ENCODE measurements around the gene HBB. TPM values are rescaled to one million over a fixed set of nuclear protein-coding genes. Genes with fewer than 3 reads are reported as not detected.
"Not testable (repeated sequence)": the region's sequence is repeated elsewhere in the genome, so short reads cannot be mapped to it uniquely, and the experiment has no call there.

Gene HBB
- total RNA-seq, 2 donors from 2014 or later, result 10.2 to 257 TPM

DNA sequence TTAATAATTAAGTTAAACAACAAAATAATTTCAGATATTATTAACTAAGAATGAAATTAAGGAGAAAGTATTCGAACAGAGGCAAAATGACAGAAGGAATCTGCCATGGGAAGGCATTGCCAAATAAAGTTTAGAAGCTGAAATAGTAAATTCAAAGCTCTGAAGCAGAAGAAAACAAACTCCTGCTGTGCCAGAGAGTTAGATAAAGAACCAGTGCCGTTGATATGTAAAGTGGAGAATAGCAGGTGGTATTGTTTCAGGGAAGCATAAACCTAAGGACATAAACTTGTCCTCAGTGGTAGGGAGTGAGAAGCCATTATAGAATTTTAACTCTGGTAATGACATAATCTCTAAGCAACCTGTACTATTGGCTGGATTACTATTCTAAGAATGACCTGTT lies 30.4 kb upstream of the HBB start:
- DNase-seq (ENCODE audit: low spot score) (no peak), ATAC-seq (ENCODE audit: insufficient number of reproducible peaks, low FRiP score, low read depth) (no peak)
- no peaks in the 10 kb centered on the region for H3K4me1 ChIP-seq (ENCODE audit: control insufficient read depth in 1 of 2, low read depth in 2 of 2)
- H3K27ac ChIP-seq, result no peak overlapping the region
- TF ChIP-seq, protein P1, sequence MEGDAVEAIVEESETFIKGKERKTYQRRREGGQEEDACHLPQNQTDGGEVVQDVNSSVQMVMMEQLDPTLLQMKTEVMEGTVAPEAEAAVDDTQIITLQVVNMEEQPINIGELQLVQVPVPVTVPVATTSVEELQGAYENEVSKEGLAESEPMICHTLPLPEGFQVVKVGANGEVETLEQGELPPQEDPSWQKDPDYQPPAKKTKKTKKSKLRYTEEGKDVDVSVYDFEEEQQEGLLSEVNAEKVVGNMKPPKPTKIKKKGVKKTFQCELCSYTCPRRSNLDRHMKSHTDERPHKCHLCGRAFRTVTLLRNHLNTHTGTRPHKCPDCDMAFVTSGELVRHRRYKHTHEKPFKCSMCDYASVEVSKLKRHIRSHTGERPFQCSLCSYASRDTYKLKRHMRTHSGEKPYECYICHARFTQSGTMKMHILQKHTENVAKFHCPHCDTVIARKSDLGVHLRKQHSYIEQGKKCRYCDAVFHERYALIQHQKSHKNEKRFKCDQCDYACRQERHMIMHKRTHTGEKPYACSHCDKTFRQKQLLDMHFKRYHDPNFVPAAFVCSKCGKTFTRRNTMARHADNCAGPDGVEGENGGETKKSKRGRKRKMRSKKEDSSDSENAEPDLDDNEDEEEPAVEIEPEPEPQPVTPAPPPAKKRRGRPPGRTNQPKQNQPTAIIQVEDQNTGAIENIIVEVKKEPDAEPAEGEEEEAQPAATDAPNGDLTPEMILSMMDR (IDR thresholded peaks at IDR 0.05), result no peak
- no peaks in the 10 kb centered on the region for H3K9me3 ChIP-seq
- no peak overlapping the region for H3K4me3 ChIP-seq
- H3K36me3 ChIP-seq, result no peaks in the 10 kb centered on the region
- no peaks in the 10 kb centered on the region for H3K27me3 ChIP-seq (replicated peaks; ENCODE audit: insufficient read depth)

DNA sequence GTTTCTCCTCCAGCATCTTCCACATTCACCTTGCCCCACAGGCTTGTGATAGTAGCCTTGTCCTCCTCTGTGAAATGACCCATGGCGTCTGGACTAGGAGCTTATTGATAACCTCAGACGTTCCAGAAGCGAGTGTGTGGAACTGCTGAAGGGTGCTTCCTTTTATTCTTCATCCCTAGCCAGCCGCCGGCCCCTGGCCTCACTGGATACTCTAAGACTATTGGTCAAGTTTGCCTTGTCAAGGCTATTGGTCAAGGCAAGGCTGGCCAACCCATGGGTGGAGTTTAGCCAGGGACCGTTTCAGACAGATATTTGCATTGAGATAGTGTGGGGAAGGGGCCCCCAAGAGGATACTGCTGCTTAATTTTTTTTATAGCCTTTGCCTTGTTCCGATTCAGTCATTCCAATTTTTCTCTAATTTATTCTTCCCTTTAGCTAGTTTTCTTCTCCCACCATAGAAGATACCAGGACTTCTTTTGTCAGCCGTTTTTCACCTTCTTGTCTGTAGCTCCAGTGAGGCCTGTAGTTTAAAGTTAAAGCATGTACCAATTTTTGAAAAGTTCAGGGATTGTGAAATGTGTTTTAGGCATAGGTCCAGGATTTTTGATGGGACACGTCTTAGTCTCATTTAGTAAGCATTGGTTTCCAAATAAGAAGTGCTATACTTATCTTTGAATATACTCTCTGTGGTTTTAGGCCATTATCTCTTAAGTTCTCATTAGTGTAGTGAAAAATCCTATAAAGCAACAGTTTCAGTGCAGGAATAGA lies 28.0 kb upstream of the HBB start, which contains the start of gene HBG2:
Gene HBG2 (minus strand): TSS at position 136 of the 768 bp plus-strand sequence. CDS start 53 bp downstream, at position 83.
- H3K4me3 ChIP-seq; ATAC-seq (ENCODE audit: insufficient number of reproducible peaks, low FRiP score, low read depth); H3K27me3 ChIP-seq (replicated peaks; ENCODE audit: insufficient read depth); H3K27ac ChIP-seq; DNase-seq (ENCODE audit: low spot score); H3K9me3 ChIP-seq; H3K36me3 ChIP-seq; H3K4me1 ChIP-seq (ENCODE audit: control insufficient read depth in 1 of 2, low read depth in 2 of 2): not testable (repeated sequence)

DNA sequence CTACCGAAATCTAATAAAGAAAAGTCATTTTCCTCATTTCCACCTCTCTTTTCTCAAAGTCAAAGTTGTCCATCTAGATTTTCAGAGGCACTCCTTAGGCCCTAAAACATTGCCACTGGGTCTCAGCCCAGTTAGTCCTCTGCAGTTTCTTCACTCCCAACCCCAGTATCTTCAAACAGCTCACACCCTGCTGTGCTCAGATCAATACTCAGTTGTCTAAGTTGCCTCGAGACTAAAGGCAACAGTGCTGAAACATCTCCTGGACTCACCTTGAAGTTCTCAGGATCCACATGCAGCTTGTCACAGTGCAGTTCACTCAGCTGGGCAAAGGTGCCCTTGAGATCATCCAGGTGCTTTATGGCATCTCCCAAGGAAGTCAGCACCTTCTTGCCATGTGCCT lies 27.2 kb upstream of the HBB start:
- not testable (repeated sequence) for DNase-seq (ENCODE audit: low spot score); H3K27me3 ChIP-seq (replicated peaks; ENCODE audit: insufficient read depth); H3K27ac ChIP-seq; H3K9me3 ChIP-seq; ATAC-seq (ENCODE audit: insufficient number of reproducible peaks, low FRiP score, low read depth); H3K4me3 ChIP-seq; H3K4me1 ChIP-seq (ENCODE audit: control insufficient read depth in 1 of 2, low read depth in 2 of 2); H3K36me3 ChIP-seq

DNA sequence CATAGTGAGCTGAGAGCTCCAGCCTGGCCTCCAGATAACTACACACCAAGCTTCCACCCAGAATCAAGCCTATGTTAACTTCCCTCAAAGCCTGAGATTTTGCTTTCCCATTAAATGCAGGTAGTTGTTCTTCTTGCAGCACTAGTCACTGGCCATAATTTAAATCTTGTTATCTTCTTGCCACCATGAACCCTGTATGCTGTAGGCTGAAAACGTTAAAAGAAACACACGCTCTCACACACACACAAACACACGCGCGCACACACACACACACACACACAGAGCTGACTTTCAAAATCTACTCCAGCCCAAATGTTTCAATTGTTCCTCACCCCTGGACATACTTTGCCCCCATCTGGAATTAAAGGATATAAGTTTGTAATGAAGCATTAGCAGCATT lies 26.6 kb upstream of the HBB start:
- H3K4me3 ChIP-seq; DNase-seq (ENCODE audit: low spot score); ATAC-seq (ENCODE audit: insufficient number of reproducible peaks, low FRiP score, low read depth); H3K36me3 ChIP-seq; H3K9me3 ChIP-seq; H3K27ac ChIP-seq; H3K4me1 ChIP-seq (ENCODE audit: control insufficient read depth in 1 of 2, low read depth in 2 of 2); H3K27me3 ChIP-seq (replicated peaks; ENCODE audit: insufficient read depth): not testable (repeated sequence)

DNA sequence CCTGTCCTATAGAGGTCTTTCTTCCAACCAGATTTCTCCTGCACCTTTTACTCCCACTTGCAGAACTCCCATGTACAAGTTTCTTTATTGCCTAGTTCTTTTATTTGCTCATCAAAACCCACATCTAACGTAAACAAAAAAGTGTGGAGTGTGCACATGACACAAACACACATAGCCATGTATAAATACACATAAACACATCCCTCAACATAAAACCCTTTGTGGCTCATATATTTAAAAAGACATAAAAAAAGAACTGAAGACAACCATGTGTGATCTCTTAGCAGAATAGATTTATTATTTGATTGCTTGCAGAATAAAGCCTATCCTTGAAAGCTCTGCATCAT lies 26.0 kb upstream of the HBB start:
- no peaks in the 10 kb centered on the region for H3K27me3 ChIP-seq (replicated peaks; ENCODE audit: insufficient read depth)
- H3K36me3 ChIP-seq, result no peaks in the 10 kb centered on the region
- no peak overlapping the region for H3K4me3 ChIP-seq
- no peaks in the 10 kb centered on the region for H3K4me1 ChIP-seq (ENCODE audit: control insufficient read depth in 1 of 2, low read depth in 2 of 2)
- no peak overlapping the region for H3K27ac ChIP-seq
- TF ChIP-seq, protein P1 (IDR thresholded peaks at IDR 0.05), result no peak
- no peak for ATAC-seq (ENCODE audit: insufficient number of reproducible peaks, low FRiP score, low read depth)
- DNase-seq (ENCODE audit: low spot score), result no peak
- H3K9me3 ChIP-seq, result no peaks in the 10 kb centered on the region

DNA sequence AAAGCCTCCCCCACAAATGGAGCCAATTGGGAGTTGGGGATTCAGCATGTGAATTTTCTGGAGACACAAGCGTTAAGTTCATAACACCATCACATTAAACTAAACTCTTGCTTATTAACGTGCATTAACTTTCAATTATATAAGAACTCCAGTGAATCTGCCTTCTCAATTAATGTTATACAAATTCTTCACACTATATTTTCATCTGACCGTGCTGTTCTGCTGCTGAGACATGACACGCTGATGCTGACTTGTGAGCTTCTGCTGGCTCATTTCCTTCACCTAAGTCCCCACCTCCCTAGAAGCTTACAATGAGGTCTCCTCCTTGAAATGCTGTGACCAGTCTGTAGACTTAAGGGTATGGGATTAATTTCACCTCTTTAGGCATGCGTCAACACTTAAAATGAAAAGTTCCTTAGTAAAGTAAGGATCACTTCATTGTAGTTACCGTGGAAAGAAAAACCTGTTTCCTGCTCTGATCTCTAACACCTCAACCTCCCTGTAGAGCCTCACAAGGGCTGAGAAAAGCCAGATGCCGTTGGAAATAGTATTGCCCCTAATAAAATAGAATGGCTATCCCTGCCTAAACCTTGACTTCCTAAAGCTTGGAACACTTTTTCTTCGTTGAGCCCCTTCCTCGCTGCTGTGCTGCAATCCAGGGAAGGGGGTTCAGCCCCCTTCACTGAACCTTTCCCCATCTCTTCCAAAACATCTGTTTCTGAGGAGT lies 25.5 kb upstream of the HBB start:
- Histone ChIP-seq H3K27me3 (replicated peaks; ENCODE audit: insufficient read depth) (no peaks in the 10 kb centered on the region), H3K4me1 (ENCODE audit: control insufficient read depth in 1 of 2, low read depth in 2 of 2) (no peaks in the 10 kb centered on the region), H3K4me3 (no peak overlapping the region), H3K36me3 (no peaks in the 10 kb centered on the region), H3K9me3 (no peaks in the 10 kb centered on the region), H3K27ac (no peak overlapping the region)
- TF ChIP-seq, protein P1 (IDR thresholded peaks at IDR 0.05), result no peak
- DNase-seq (ENCODE audit: low spot score) (no peak), ATAC-seq (ENCODE audit: insufficient number of reproducible peaks, low FRiP score, low read depth) (no peak)

Data from thoracic aorta (tissue), 2 donors.